Right atrium auricular region (tissue), 2 donors: ENCODE measurements around the gene ARHGEF4. TPM values are rescaled to one million over a fixed set of nuclear protein-coding genes. Genes with fewer than 3 reads are reported as not detected.
A peak's percentile ranks its signal among the peaks of the same experiment; 100 is the strongest.

Source experiments
- DNase-seq: peaks from one replicate; pipeline ENCODE4 v3.0.0-alpha.2; 2019; ENCODE audit warnings: low spot score
- H3K27ac ChIP-seq, 2 donors: fragments of 200-600 bp; sonication (generic); 1 replicate in 1 of 2; 2 replicates in 1 of 2; pipeline ENCODE4 v1.5.1; 2016 to 2019
- H3K27me3 ChIP-seq, 2 donors: fragments of 200-600 bp; sonication (generic); one replicate each; pipeline versions ENCODE4 v1.5.1 to v1.6.0; 2017 to 2019
- H3K36me3 ChIP-seq: fragments of 200-600 bp; sonication (generic); one replicate; pipeline ENCODE4 v1.5.1; 2016
- H3K4me1 ChIP-seq, 2 donors: fragments of 200-600 bp; sonication (generic); one replicate each; pipeline versions ENCODE4 v1.5.1 to v1.6.0; 2017 to 2019
- H3K4me3 ChIP-seq, 2 donors: fragments of 200-600 bp; sonication (generic); 1 replicate in 1 of 2; 2 replicates in 1 of 2; pipeline ENCODE4 v1.5.1; 2017 to 2019; ENCODE audit warnings: mild to moderate bottlenecking in 1 of 2, moderate library complexity in 1 of 2
- H3K9me3 ChIP-seq, 2 donors: fragments of 200-600 bp; sonication (generic); one replicate each; pipeline ENCODE4 v1.5.1; 2019
- CTCF ChIP-seq, 2 donors: fragments of 200-600 bp; sonication (generic); IDR thresholded peaks; one replicate each; pipeline ENCODE4 v1.5.1; 2019; ENCODE audit warnings: antibody characterized with exemption in 2 of 2
- total RNA-seq, 2 donors: library from RNA; depleted of rRNA; stranded (reverse); fragments of >200 nt; gene quantifications; one replicate each; pipeline ENCODE4 v1.1.0, GENCODE V29; 2016

The ARHGEF4 gene
- total RNA-seq, 2 donors from 2014 or later = 3.5 to 8.1 TPM

GRCh38 chr2:130832296-130832940 is 4.3 kb upstream of the ARHGEF4 start:
- TF ChIP-seq CTCF (IDR thresholded peaks at IDR 0.05) = no peak
- Histone ChIP-seq H3K27ac (no peak overlapping the region), H3K4me1 (peaks cover 0 to 7% of the 10 kb centered on the region in 2 donors), H3K36me3 (no peaks in the 10 kb centered on the region), H3K9me3 (no peaks in the 10 kb centered on the region), H3K4me3 (no peak overlapping the region), H3K27me3 (peaks cover 3 to 6% of the 10 kb centered on the region in 2 donors)
- DNase-seq = no peak

- DNase-seq = no peak
- no peak for TF ChIP-seq CTCF (IDR thresholded peaks at IDR 0.05)
- Histone ChIP-seq H3K9me3 (no peaks in the 10 kb centered on the region), H3K27me3 (peaks cover 3 to 11% of the 10 kb centered on the region in 2 donors), H3K27ac (no peak overlapping the region), H3K36me3 (no peaks in the 10 kb centered on the region), H3K4me1 (peaks cover 0 to 8% of the 10 kb centered on the region in 2 donors), H3K4me3 (no peak overlapping the region)
Observed at GRCh38 chr2:130834091-130834930, 2.4 kb upstream of the ARHGEF4 start.

- peaks cover 0 to 8% of the 10 kb centered on the region in 2 donors for H3K4me1 ChIP-seq
- H3K36me3 ChIP-seq = no peaks in the 10 kb centered on the region
- no peaks in the 10 kb centered on the region for H3K9me3 ChIP-seq
- no peak for TF ChIP-seq CTCF (IDR thresholded peaks at IDR 0.05)
- no peak overlapping the region for H3K4me3 ChIP-seq
- H3K27me3 ChIP-seq = peaks cover 3 to 11% of the 10 kb centered on the region in 2 donors
- H3K27ac ChIP-seq = no peak overlapping the region
- DNase-seq = no peak
Observed at GRCh38 chr2:130834931-130835765, 1.6 kb upstream of the ARHGEF4 start.

- peaks cover 0 to 8% of the 10 kb centered on the region in 2 donors for H3K4me1 ChIP-seq
- peaks cover 3 to 11% of the 10 kb centered on the region in 2 donors for H3K27me3 ChIP-seq
- DNase-seq = no peak
- H3K27ac ChIP-seq = no peak overlapping the region
- TF ChIP-seq CTCF (IDR thresholded peaks at IDR 0.05) = no peak
- no peaks in the 10 kb centered on the region for H3K36me3 ChIP-seq
- no peaks in the 10 kb centered on the region for H3K9me3 ChIP-seq
- no peak overlapping the region for H3K4me3 ChIP-seq
Observed at GRCh38 chr2:130835766-130836015, 1.0 kb upstream of the ARHGEF4 start.

GRCh38 chr2:130837175-130837810 is 579 bp downstream of the ARHGEF4 start:
- TF ChIP-seq CTCF (IDR thresholded peaks at IDR 0.05) = no peak
- H3K36me3 ChIP-seq = no peaks in the 10 kb centered on the region
- H3K9me3 ChIP-seq = no peaks in the 10 kb centered on the region
- no peak for DNase-seq
- peak overlapping the region in 1 of 2 donors; percentile 44 for H3K4me3 ChIP-seq
- H3K27me3 ChIP-seq = peaks cover 3 to 11% of the 10 kb centered on the region in 2 donors
- peaks cover 0 to 8% of the 10 kb centered on the region in 2 donors for H3K4me1 ChIP-seq
- no peak overlapping the region for H3K27ac ChIP-seq
